ENCODE data around the gene TBX3. TPM values are rescaled to one million over a fixed set of nuclear protein-coding genes. Genes with fewer than 3 reads are reported as not detected.

TBX3 gene
- total RNA-seq, 2 experiments from 2014 or later: not detected

DNA sequence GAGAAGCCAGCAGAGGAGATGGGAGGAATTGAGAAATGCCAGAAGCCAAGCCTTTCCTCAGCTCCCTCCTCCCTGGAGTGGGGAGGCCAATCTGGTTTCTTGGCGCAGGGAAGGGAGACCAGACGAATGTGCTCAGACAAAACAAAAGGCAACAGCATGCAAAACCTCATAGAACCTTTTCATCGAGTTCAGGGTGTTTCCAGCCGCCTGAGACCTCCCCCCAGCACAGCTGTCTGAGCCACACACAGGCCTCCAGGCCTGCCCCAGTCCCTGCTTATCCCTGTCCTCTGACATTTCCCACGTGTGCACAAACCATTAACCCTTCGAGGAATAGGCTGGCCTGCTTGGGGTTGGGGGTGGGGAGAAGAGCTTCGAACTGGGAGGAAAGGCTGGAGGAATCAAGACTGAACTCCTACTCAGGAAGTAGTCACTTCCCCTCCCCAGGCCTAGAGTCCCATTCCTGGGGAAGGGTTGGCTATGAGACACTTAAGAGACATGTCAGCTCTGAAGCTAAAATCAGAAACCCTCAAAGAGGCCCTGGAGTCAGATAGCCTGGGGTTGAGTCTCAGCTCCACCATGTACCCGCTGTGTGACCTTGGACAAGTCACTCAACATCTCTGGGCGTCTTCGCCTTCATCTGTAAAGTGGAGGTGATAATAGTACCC is 10.7 kb downstream of the TBX3 start:
- no TSS peak for BruUV-seq (replicated peaks)
- no peaks in the 10 kb centered on the region for H3K79me2 ChIP-seq (ENCODE audit: insufficient read depth, low read depth, low read length)
- H3K9me3 ChIP-seq (ENCODE audit: low read length): no peaks in the 10 kb centered on the region
- ChIA-PET POLR2A (no interaction called here), CTCF (ENCODE audit: unreplicated experiment) (no interaction called here)
- intact Hi-C loops (cut with micrococcal nuclease; ENCODE audit: unreplicated experiment): no loop called here
- H3K4me1 ChIP-seq (ENCODE audit: insufficient read depth, low read length, poor library complexity, severe bottlenecking): no peaks in the 10 kb centered on the region
- TF ChIP-seq, protein P1, sequence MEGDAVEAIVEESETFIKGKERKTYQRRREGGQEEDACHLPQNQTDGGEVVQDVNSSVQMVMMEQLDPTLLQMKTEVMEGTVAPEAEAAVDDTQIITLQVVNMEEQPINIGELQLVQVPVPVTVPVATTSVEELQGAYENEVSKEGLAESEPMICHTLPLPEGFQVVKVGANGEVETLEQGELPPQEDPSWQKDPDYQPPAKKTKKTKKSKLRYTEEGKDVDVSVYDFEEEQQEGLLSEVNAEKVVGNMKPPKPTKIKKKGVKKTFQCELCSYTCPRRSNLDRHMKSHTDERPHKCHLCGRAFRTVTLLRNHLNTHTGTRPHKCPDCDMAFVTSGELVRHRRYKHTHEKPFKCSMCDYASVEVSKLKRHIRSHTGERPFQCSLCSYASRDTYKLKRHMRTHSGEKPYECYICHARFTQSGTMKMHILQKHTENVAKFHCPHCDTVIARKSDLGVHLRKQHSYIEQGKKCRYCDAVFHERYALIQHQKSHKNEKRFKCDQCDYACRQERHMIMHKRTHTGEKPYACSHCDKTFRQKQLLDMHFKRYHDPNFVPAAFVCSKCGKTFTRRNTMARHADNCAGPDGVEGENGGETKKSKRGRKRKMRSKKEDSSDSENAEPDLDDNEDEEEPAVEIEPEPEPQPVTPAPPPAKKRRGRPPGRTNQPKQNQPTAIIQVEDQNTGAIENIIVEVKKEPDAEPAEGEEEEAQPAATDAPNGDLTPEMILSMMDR (conservative IDR thresholded peaks at IDR 0.05; ENCODE audit: low read length): no peak
- TF ChIP-seq EZH2phosphoT487 (IDR thresholded peaks at IDR 0.05; ENCODE audit: borderline replicate concordance, low read depth, low read length): no peak
- no peaks in the 10 kb centered on the region for H3K9me2 ChIP-seq (ENCODE audit: insufficient read depth, low read length)
- no peak overlapping the region for H2AFZ ChIP-seq (ENCODE audit: low read length)
- no peak overlapping the region for H3K4me2 ChIP-seq (ENCODE audit: low read length)
- no peaks in the 10 kb centered on the region for H3K36me3 ChIP-seq (ENCODE audit: insufficient read depth, low read length)
- H4K20me1 ChIP-seq (ENCODE audit: insufficient read depth, low read length): no peaks in the 10 kb centered on the region
- H3K4me3 ChIP-seq (ENCODE audit: low read depth, low read length, poor library complexity, severe bottlenecking): no peak overlapping the region
- H3K27ac ChIP-seq (ENCODE audit: low read depth, low read length, poor library complexity, severe bottlenecking): no peak overlapping the region
- DNase-seq (ENCODE audit: low spot score): no peak

DNA sequence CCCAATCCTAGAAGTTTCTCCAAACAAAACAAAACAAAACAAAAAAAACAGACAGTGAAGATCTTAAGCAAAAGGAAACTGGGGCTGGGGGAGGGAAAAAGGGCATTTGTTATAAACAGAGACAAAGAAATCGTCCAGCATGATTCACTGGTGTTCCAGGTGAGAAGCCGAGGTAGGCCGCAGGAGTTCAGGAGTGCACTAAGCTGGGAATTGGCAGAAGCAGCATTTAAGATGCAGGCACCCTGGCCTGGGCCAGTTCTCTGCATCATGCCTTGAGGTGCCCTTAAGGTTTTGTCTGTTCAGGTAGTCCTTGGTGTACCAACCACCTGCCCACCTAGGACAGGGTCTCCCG is 11.2 kb downstream of the TBX3 start:
- Histone ChIP-seq H3K4me2 (ENCODE audit: low read length) (no peak overlapping the region), H3K9me3 (ENCODE audit: low read length) (no peaks in the 10 kb centered on the region), H3K9me2 (ENCODE audit: insufficient read depth, low read length) (no peaks in the 10 kb centered on the region), H3K36me3 (ENCODE audit: insufficient read depth, low read length) (no peaks in the 10 kb centered on the region), H2AFZ (ENCODE audit: low read length) (no peak overlapping the region), H3K4me1 (ENCODE audit: insufficient read depth, low read length, poor library complexity, severe bottlenecking) (no peaks in the 10 kb centered on the region), H4K20me1 (ENCODE audit: insufficient read depth, low read length) (no peaks in the 10 kb centered on the region), H3K4me3 (ENCODE audit: low read depth, low read length, poor library complexity, severe bottlenecking) (no peak overlapping the region), H3K79me2 (ENCODE audit: insufficient read depth, low read depth, low read length) (no peaks in the 10 kb centered on the region), H3K27ac (ENCODE audit: low read depth, low read length, poor library complexity, severe bottlenecking) (no peak overlapping the region)
- BruUV-seq (replicated peaks): no TSS peak
- TF ChIP-seq, protein P1 (conservative IDR thresholded peaks at IDR 0.05; ENCODE audit: low read length): no peak
- no peak for TF ChIP-seq EZH2phosphoT487 (IDR thresholded peaks at IDR 0.05; ENCODE audit: borderline replicate concordance, low read depth, low read length)
- DNase-seq (ENCODE audit: low spot score): no peak
- ChIA-PET CTCF (ENCODE audit: unreplicated experiment) (no interaction called here), POLR2A (no interaction called here)
- intact Hi-C loops (cut with micrococcal nuclease; ENCODE audit: unreplicated experiment): no loop called here

GRCh38 chr12:114671443-114672411 is 12.2 kb downstream of the TBX3 start:
- H3K9me3 ChIP-seq (ENCODE audit: low read length): no peaks in the 10 kb centered on the region
- no peak overlapping the region for H2AFZ ChIP-seq (ENCODE audit: low read length)
- no peak overlapping the region for H3K4me2 ChIP-seq (ENCODE audit: low read length)
- no peaks in the 10 kb centered on the region for H4K20me1 ChIP-seq (ENCODE audit: insufficient read depth, low read length)
- no peak overlapping the region for H3K27ac ChIP-seq (ENCODE audit: low read depth, low read length, poor library complexity, severe bottlenecking)
- ChIA-PET CTCF (ENCODE audit: unreplicated experiment) (no interaction called here), POLR2A (no interaction called here)
- TF ChIP-seq, protein P1 (conservative IDR thresholded peaks at IDR 0.05; ENCODE audit: low read length): no peak
- TF ChIP-seq EZH2phosphoT487 (IDR thresholded peaks at IDR 0.05; ENCODE audit: borderline replicate concordance, low read depth, low read length): no peak
- H3K79me2 ChIP-seq (ENCODE audit: insufficient read depth, low read depth, low read length): no peaks in the 10 kb centered on the region
- H3K9me2 ChIP-seq (ENCODE audit: insufficient read depth, low read length): no peaks in the 10 kb centered on the region
- H3K4me1 ChIP-seq (ENCODE audit: insufficient read depth, low read length, poor library complexity, severe bottlenecking): no peaks in the 10 kb centered on the region
- BruUV-seq (replicated peaks): no TSS peak
- no peak for DNase-seq (ENCODE audit: low spot score)
- no peak overlapping the region for H3K4me3 ChIP-seq (ENCODE audit: low read depth, low read length, poor library complexity, severe bottlenecking)
- no peaks in the 10 kb centered on the region for H3K36me3 ChIP-seq (ENCODE audit: insufficient read depth, low read length)
- intact Hi-C loops (cut with micrococcal nuclease; ENCODE audit: unreplicated experiment): no loop called here

All from OCI-LY7 (cell line).